Stomach (tissue), 9 donors: ENCODE measurements around the gene REPS2. TPM values are rescaled to one million over a fixed set of nuclear protein-coding genes. Genes with fewer than 3 reads are reported as not detected.

Source experiments
- DNase-seq, 2 donors: peaks; one replicate each; pipeline versions ENCODE4 v3.0.0 to v3.0.0-alpha.2; 2013 to 2019
- H3K27ac ChIP-seq, 5 donors: fragments of 200-600 bp in 4 of 5; sonication (generic) in 4 of 5; one replicate each; pipeline ENCODE4 v1.5.1; 2013 to 2019; ENCODE audit warnings: mild to moderate bottlenecking in 1 of 5, moderate library complexity in 1 of 5
- H3K27me3 ChIP-seq, 3 donors: fragments of 200-600 bp; sonication (generic); one replicate each; pipeline ENCODE4 v1.5.1; 2017 to 2019; ENCODE audit warnings: mixed run types in 1 of 3
- H3K36me3 ChIP-seq, 4 donors: fragments of 200-600 bp; sonication (generic); 1 replicate in 3 of 4; 2 replicates in 1 of 4; pipeline ENCODE4 v1.5.1; 2016 to 2019
- H3K4me1 ChIP-seq, 4 donors: fragments of 200-600 bp; sonication (generic); one replicate each; pipeline ENCODE4 v1.5.1; 2016 to 2019
- H3K4me3 ChIP-seq, 4 donors: fragments of 200-600 bp; sonication (generic) in 3 of 4; one replicate each; pipeline ENCODE4 v1.5.1; 2016 to 2019; ENCODE audit warnings: mild to moderate bottlenecking in 1 of 4
- H3K9me3 ChIP-seq, 4 donors: fragments of 200-600 bp; sonication (generic); one replicate each; pipeline ENCODE4 v1.5.1; 2016 to 2019
- CTCF ChIP-seq, 7 experiments: fragments of 450-650 bp in 4 of 7; fragments of 200-600 bp in 3 of 7; sonication (generic) in 3 of 7; IDR thresholded peaks; one replicate each; pipeline ENCODE4 v1.5.1; 2016 to 2019; ENCODE audit warnings: antibody characterized with exemption in 7 of 7, control low read depth in 2 of 7, mild to moderate bottlenecking in 1 of 7
- EP300 ChIP-seq: sonication (generic); formaldehyde crosslinking; IDR thresholded peaks from one replicate; pipeline ENCODE4 v1.6.1; 2017; ENCODE audit warnings: antibody characterized with exemption
- POLR2A ChIP-seq, 4 donors: fragments of 450-650 bp; IDR thresholded peaks; one replicate each; pipeline ENCODE4 v1.6.1; 2016; ENCODE audit warnings: antibody characterized with exemption in 4 of 4, control low read depth in 2 of 4, mild to moderate bottlenecking in 1 of 4, moderate library complexity in 1 of 4
- POLR2AphosphoS5 ChIP-seq, 3 donors: sonication (generic); formaldehyde crosslinking; IDR thresholded peaks; one replicate each; pipeline ENCODE4 v1.6.1; 2016; ENCODE audit warnings: antibody characterized with exemption in 3 of 3
- WGBS, 5 donors: extraction: QIAGEN DNeasy Blood & Tissue Kit in 3 of 5; methylation state at CpG; one replicate each; pipeline versions ENCODE4 v1.1.5 to v1.1.7; 2013 to 2018; 5-methylcytosine and 5-hydroxymethylcytosine counted together
- intact Hi-C: fragments of 100-400 bp; cut with DNase I; formaldehyde crosslinking; loops from one replicate; pipeline ENCODE4 v1.15.1; 2023; ENCODE audit warnings: low total_unique reads
- polyA plus RNA-seq, 3 donors: library from polyadenylated mRNA; stranded (reverse); fragments of 200-250 nt; gene quantifications; one replicate each; pipeline ENCODE4 v1.2.3, GENCODE V29; 2013
- total RNA-seq, 5 donors: library from RNA; depleted of rRNA; stranded (reverse); fragments of >200 nt; gene quantifications; one replicate each; pipeline versions ENCODE4 v1.1.0 to v1.2.3, GENCODE V29; 2014 to 2016
- donor health status: healthy with polysubstance abuse.
- donor health status: Bipolar disorder and iron deficiency.
- donor health status: healthy.

The REPS2 gene
- total and polyA plus RNA-seq, 8 donors: 6.1 to 281 (median 10.6) TPM

DNA sequence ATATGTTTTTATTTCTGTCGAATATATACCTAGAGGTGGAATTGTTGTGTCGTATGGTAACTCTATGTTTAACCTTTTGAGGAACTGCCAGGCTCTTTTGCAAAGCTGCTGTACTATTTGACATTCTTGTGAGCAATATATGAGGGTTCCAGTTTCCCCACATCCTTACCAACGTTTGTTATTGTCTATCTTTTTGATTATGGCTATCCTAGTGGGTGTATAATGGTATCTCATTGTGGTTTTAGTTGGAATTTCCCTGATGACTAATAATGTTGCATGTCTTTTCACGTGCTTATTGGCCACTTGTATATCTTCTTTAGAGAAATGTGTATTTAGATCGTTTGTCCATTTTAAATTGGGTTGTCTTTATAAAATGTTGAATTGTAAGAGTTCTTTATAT lies 24.5 kb downstream of the REPS2 start:
- WGBS, 5 donors: 43 to 58% (median 46%) methylated on average over 5 of the region's 5 CpGs
- TF ChIP-seq CTCF (IDR thresholded peaks at IDR 0.05) (no peak), EP300 (no peak), POLR2A (IDR thresholded peaks at IDR 0.05) (no peak)
- no peaks in the 10 kb centered on the region for H3K9me3 ChIP-seq

DNA sequence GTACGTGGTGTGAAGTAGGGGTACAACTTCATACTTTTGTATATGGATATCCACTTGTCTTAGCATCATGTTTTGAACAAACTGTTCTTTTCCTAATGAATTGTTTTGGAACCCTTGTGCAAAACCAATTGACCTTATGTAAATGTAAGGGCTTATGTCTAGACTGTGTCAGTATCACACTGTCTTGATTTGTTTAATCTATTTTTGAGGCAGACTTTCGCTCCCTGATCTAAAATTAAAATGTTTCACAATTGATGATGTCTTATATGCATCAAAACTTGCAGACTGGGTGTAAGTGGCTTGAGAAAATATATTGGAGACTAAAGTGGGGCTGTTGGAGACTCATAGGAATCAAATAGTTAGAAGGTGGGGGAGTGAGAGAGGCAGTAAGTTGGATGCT lies 25.2 kb downstream of the REPS2 start:
- H3K4me1 ChIP-seq: no peaks in the 10 kb centered on the region
- H3K4me3 ChIP-seq: no peak overlapping the region
- intact Hi-C loops: no loop called here
- H3K9me3 ChIP-seq: no peaks in the 10 kb centered on the region
- H3K27me3 ChIP-seq: no peaks in the 10 kb centered on the region
- no peak for DNase-seq
- 57 to 86% (median 78%) methylated on average over 2 of the region's 2 CpGs for WGBS, 5 donors
- H3K36me3 ChIP-seq: no peaks in the 10 kb centered on the region
- no peak for TF ChIP-seq POLR2A (IDR thresholded peaks at IDR 0.05)
- no peak overlapping the region for H3K27ac ChIP-seq

More for the DNA sequence above, 24.5 kb downstream of the REPS2 start:
- intact Hi-C loops: no loop called here
- DNase-seq: no peak
- no peaks in the 10 kb centered on the region for H3K27me3 ChIP-seq
- no peaks in the 10 kb centered on the region for H3K4me1 ChIP-seq
- H3K27ac ChIP-seq: no peak overlapping the region
- no peak overlapping the region for H3K4me3 ChIP-seq
- no peaks in the 10 kb centered on the region for H3K36me3 ChIP-seq

GRCh38 chrX:16975233-16975632 lies 28.8 kb downstream of the REPS2 start:
- Histone ChIP-seq H3K4me1 (no peaks in the 10 kb centered on the region), H3K27ac (no peak overlapping the region), H3K9me3 (no peaks in the 10 kb centered on the region), H3K27me3 (no peaks in the 10 kb centered on the region), H3K36me3 (no peaks in the 10 kb centered on the region), H3K4me3 (no peak overlapping the region)
- no peak for DNase-seq
- no peak for TF ChIP-seq EP300
- no peak for TF ChIP-seq POLR2A (IDR thresholded peaks at IDR 0.05)
- no peak for TF ChIP-seq CTCF (IDR thresholded peaks at IDR 0.05)
- no peak for TF ChIP-seq POLR2AphosphoS5 (IDR thresholded peaks at IDR 0.05)
- intact Hi-C loops: no loop called here
- 54 to 81% (median 60%) methylated on average over 5 of the region's 5 CpGs for WGBS, 5 donors

GRCh38 chrX:16977771-16978170 lies 31.3 kb downstream of the REPS2 start:
- no peak for DNase-seq
- TF ChIP-seq CTCF (IDR thresholded peaks at IDR 0.05) (no peak), POLR2AphosphoS5 (IDR thresholded peaks at IDR 0.05) (no peak), POLR2A (IDR thresholded peaks at IDR 0.05) (no peak), EP300 (no peak)
- intact Hi-C loops: no loop called here
- Histone ChIP-seq H3K27ac (no peak overlapping the region), H3K27me3 (no peaks in the 10 kb centered on the region), H3K4me1 (no peaks in the 10 kb centered on the region), H3K36me3 (no peaks in the 10 kb centered on the region), H3K9me3 (no peaks in the 10 kb centered on the region), H3K4me3 (no peak overlapping the region)

GRCh38 chrX:16978193-16978984 lies 31.9 kb downstream of the REPS2 start:
- H3K4me1 ChIP-seq: no peaks in the 10 kb centered on the region
- intact Hi-C loops: no loop called here
- no peaks in the 10 kb centered on the region for H3K9me3 ChIP-seq
- no peaks in the 10 kb centered on the region for H3K36me3 ChIP-seq
- TF ChIP-seq EP300: no peak
- no peak for TF ChIP-seq POLR2A (IDR thresholded peaks at IDR 0.05)
- no peak for TF ChIP-seq CTCF (IDR thresholded peaks at IDR 0.05)
- TF ChIP-seq POLR2AphosphoS5 (IDR thresholded peaks at IDR 0.05): no peak
- 56 to 63% (median 60%) methylated on average over 3 of the region's 3 CpGs for WGBS, 5 donors
- H3K4me3 ChIP-seq: no peak overlapping the region
- DNase-seq: peak in 1 of 2 donors; percentile 17
- H3K27ac ChIP-seq: no peak overlapping the region
- no peaks in the 10 kb centered on the region for H3K27me3 ChIP-seq
